HEK293 (cell line): Measurements from ENCODE around the gene CHORDC1.

Experiments
- CTCF ChIA-PET: fragments of 350-600 bp; formaldehyde crosslinking; extraction: SDS; loops from one replicate; lab custom pipeline; 2021; ENCODE audit warnings: antibody characterized with exemption; lab: Yijun Ruan, JAX
- POLR2A ChIA-PET: fragments of 300-600 bp; formaldehyde crosslinking; extraction: SDS; loops from one replicate; lab custom pipeline; 2020; ENCODE audit warnings: antibody characterized with exemption, inconsistent platforms; lab: Yijun Ruan, JAX
- H3K27ac ChIP-seq: fragments of 200-500 bp; sonication (Bioruptor generic); 2 replicates; pipeline ENCODE4 v1.5.1; 2014; ENCODE audit warnings: low read depth, low read length, control low read depth, inconsistent platforms; ENCODE audit errors: extremely low read depth
- H3K36me3 ChIP-seq, 2 experiments: fragments of 200-500 bp in 1 of 2; sonication (Bioruptor generic) in 1 of 2; 1 replicate in 1 of 2; 2 replicates in 1 of 2; pipeline ENCODE4 v1.5.1; 2014 to 2017; ENCODE audit warnings: inconsistent platforms in 2 of 2, low read length in 2 of 2; ENCODE audit not compliant: control insufficient read depth in 2 of 2, insufficient read depth in 1 of 2
- H3K4me1 ChIP-seq: fragments of 200-500 bp; sonication (Bioruptor generic); 2 replicates; pipeline ENCODE4 v1.5.1; 2014; ENCODE audit warnings: mild to moderate bottlenecking, low read length, inconsistent platforms; ENCODE audit not compliant: control insufficient read depth, insufficient read depth
- H3K4me3 ChIP-seq: 2 replicates; pipeline ENCODE4 v1.5.1; 2011; ENCODE audit warnings: low read depth, mild to moderate bottlenecking, control low read depth, low read length, moderate library complexity
- H3K9me3 ChIP-seq: fragments of 200-500 bp; sonication (Bioruptor generic); 2 replicates; pipeline ENCODE4 v1.5.1; 2014; ENCODE audit warnings: low read depth, low read length, inconsistent platforms; ENCODE audit not compliant: control insufficient read depth, insufficient read depth
- KLF9 ChIP-seq: fragments of 450-650 bp; formaldehyde crosslinking; IDR thresholded peaks from 2 replicates; pipeline ENCODE4 v1.5.1; 2016; ENCODE audit warnings: missing biosample characterization, missing genetic modification characterization, low read depth
- MZF1 ChIP-seq: fragments of 450-650 bp; formaldehyde crosslinking; IDR thresholded peaks from 2 replicates; pipeline ENCODE4 v1.5.1; 2017; ENCODE audit warnings: missing biosample characterization, missing genetic modification characterization, borderline replicate concordance
- SCRT2 ChIP-seq: fragments of 450-650 bp; formaldehyde crosslinking; IDR thresholded peaks from 2 replicates; pipeline ENCODE4 v1.5.1; 2016; ENCODE audit warnings: missing biosample characterization, missing genetic modification characterization
- ZBTB17 ChIP-seq: fragments of 450-650 bp; formaldehyde crosslinking; IDR thresholded peaks from 2 replicates; pipeline ENCODE4 v1.5.1; 2016; ENCODE audit warnings: missing biosample characterization, missing genetic modification characterization
- ZBTB21 ChIP-seq: fragments of 450-650 bp; formaldehyde crosslinking; IDR thresholded peaks from 2 replicates; pipeline ENCODE4 v1.5.1; 2017; ENCODE audit warnings: missing biosample characterization, missing genetic modification characterization
- ZFHX2 ChIP-seq: fragments of 450-650 bp; formaldehyde crosslinking; conservative IDR thresholded peaks from 2 replicates; pipeline ENCODE4 v1.5.1; 2016; ENCODE audit warnings: missing biosample characterization, missing genetic modification characterization
- ZFP3 ChIP-seq: fragments of 450-650 bp; formaldehyde crosslinking; IDR thresholded peaks from 2 replicates; pipeline ENCODE4 v1.5.1; 2016; ENCODE audit warnings: low read depth, missing biosample characterization, missing genetic modification characterization
- ZNF121 ChIP-seq: fragments of 450-650 bp; formaldehyde crosslinking; IDR thresholded peaks from 2 replicates; pipeline ENCODE4 v1.5.1; 2016; ENCODE audit warnings: missing biosample characterization, missing genetic modification characterization
- ZNF155 ChIP-seq: fragments of 450-650 bp; formaldehyde crosslinking; IDR thresholded peaks from 2 replicates; pipeline ENCODE4 v1.5.1; 2016; ENCODE audit warnings: missing biosample characterization, missing genetic modification characterization
- ZNF16 ChIP-seq: fragments of 450-650 bp; formaldehyde crosslinking; IDR thresholded peaks from 2 replicates; pipeline ENCODE4 v1.5.1; 2016; ENCODE audit warnings: low read depth, missing biosample characterization, missing genetic modification characterization
- ZNF169 ChIP-seq: fragments of 450-650 bp; formaldehyde crosslinking; IDR thresholded peaks from 2 replicates; pipeline ENCODE4 v1.5.1; 2016; ENCODE audit warnings: missing biosample characterization, missing genetic modification characterization
- ZNF571 ChIP-seq: fragments of 450-650 bp; formaldehyde crosslinking; IDR thresholded peaks from 2 replicates; pipeline ENCODE4 v1.5.0; 2017; ENCODE audit warnings: missing biosample characterization, missing genetic modification characterization
- ZNF610 ChIP-seq: fragments of 450-650 bp; formaldehyde crosslinking; IDR thresholded peaks from 2 replicates; pipeline ENCODE4 v1.5.1; 2016; ENCODE audit warnings: missing biosample characterization, missing genetic modification characterization, borderline replicate concordance
- ZNF629 ChIP-seq: fragments of 450-650 bp; formaldehyde crosslinking; IDR thresholded peaks from 2 replicates; pipeline ENCODE4 v1.5.1; 2017; ENCODE audit warnings: missing biosample characterization, missing genetic modification characterization
- TF ChIP-seq, protein P1 (sequence below): fragments of 450-650 bp; formaldehyde crosslinking; IDR thresholded peaks from 2 replicates; pipeline ENCODE4 v1.5.1; 2016; ENCODE audit warnings: missing biosample characterization, missing genetic modification characterization
- TF ChIP-seq, protein P2 (sequence below): fragments of 450-650 bp; formaldehyde crosslinking; IDR thresholded peaks from 2 replicates; pipeline ENCODE4 v1.5.1; 2016; ENCODE audit warnings: missing biosample characterization, missing genetic modification characterization
- TF ChIP-seq, protein P3 (sequence below): fragments of 450-650 bp; formaldehyde crosslinking; IDR thresholded peaks from 2 replicates; pipeline ENCODE4 v1.5.1; 2016; ENCODE audit warnings: missing biosample characterization, missing genetic modification characterization, borderline replicate concordance
- TF ChIP-seq, protein P4 (sequence below): fragments of 450-650 bp; formaldehyde crosslinking; IDR thresholded peaks from 2 replicates; pipeline ENCODE4 v1.5.1; 2016; ENCODE audit warnings: missing biosample characterization, missing genetic modification characterization
- TF ChIP-seq, protein P5 (sequence below): fragments of 450-650 bp; IDR thresholded peaks from 2 replicates; pipeline ENCODE4 v1.5.1; 2018; ENCODE audit warnings: missing biosample characterization, mild to moderate bottlenecking, missing genetic modification characterization

Gene CHORDC1

DNA sequence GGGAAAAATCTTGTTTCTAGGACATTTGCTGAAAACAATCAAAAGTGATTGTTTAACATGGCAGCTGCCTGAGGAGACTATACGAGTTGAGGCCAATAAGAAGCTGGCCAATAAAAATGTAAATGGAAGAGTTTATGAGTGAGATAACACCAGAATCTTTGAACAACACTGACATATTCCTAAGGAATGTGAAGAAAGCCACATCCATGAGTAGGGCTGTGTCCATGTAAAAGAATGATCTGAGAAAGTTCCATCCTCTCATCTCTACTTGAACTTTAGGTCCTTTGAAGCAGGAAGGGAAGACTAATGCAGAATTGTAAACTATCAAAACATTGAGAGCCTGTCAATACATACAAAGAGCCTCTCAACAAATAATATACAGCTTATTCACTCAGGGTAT, 6.9 kb upstream of the CHORDC1 start:
- Histone ChIP-seq H3K36me3 (no peaks in the 10 kb centered on the region), H3K4me3 (no peak overlapping the region), H3K9me3 (no peaks in the 10 kb centered on the region), H3K27ac (no peak overlapping the region), H3K4me1 (no peaks in the 10 kb centered on the region)
- CTCF ChIA-PET, result no interaction called here
- POLR2A ChIA-PET, result interaction anchor here (1.0 kb wide), 1 partner anchor 10 kb away, joined by 3 read pairs; no protein-coding TSS in a partner anchor
- TF ChIP-seq SCRT2 (tag by site-specific recombination), result no peak
- no peak for TF ChIP-seq ZNF571 (tag by site-specific recombination)
- no peak for TF ChIP-seq ZNF121 (tag by site-specific recombination)
- no peak for TF ChIP-seq KLF9
- TF ChIP-seq ZBTB21 (tag by site-specific recombination), result no peak
- no peak for TF ChIP-seq ZBTB17 (tag by site-specific recombination)
- TF ChIP-seq, protein P1, sequence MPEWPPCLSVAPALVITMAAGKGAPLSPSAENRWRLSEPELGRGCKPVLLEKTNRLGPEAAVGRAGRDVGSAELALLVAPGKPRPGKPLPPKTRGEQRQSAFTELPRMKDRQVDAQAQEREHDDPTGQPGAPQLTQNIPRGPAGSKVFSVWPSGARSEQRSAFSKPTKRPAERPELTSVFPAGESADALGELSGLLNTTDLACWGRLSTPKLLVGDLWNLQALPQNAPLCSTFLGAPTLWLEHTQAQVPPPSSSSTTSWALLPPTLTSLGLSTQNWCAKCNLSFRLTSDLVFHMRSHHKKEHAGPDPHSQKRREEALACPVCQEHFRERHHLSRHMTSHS (tag by site-specific recombination), result no peak
- no peak for TF ChIP-seq ZNF629 (tag by site-specific recombination)
- no peak for TF ChIP-seq MZF1 (tag by site-specific recombination)
- no peak for TF ChIP-seq ZFP3 (tag by site-specific recombination)

DNA sequence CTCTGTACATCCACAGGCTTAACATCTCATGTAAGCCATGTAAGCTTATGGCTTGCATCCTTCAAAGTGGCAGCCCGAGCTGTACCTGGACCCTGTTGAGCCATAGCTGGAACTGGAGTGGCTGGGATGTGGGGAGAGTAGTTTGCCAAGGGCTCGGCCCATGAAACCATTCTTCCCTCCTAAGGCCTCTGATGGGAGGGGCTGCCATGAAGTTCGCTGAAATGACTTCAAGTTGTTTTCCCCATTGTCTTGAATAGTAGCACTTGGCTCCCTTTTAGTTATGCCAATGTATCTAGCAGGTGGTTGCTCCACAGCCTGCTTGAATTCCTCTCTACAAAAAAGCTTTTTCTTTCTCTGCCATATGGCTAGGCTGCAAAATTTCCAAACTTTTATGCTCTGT, 5.2 kb upstream of the CHORDC1 start:
- Histone ChIP-seq H3K27ac (no peak overlapping the region), H3K9me3 (no peaks in the 10 kb centered on the region), H3K4me1 (no peaks in the 10 kb centered on the region), H3K4me3 (no peak overlapping the region), H3K36me3 (no peaks in the 10 kb centered on the region)
- ChIA-PET POLR2A (no interaction called here), CTCF (no interaction called here)
- TF ChIP-seq ZNF629 (tag by site-specific recombination) (no peak), ZNF610 (no peak), ZFHX2 (tag by site-specific recombination) (no peak), ZNF169 (tag by site-specific recombination) (no peak), ZNF16 (tag by site-specific recombination) (no peak), ZNF155 (tag by site-specific recombination) (no peak)
- TF ChIP-seq, protein P2, sequence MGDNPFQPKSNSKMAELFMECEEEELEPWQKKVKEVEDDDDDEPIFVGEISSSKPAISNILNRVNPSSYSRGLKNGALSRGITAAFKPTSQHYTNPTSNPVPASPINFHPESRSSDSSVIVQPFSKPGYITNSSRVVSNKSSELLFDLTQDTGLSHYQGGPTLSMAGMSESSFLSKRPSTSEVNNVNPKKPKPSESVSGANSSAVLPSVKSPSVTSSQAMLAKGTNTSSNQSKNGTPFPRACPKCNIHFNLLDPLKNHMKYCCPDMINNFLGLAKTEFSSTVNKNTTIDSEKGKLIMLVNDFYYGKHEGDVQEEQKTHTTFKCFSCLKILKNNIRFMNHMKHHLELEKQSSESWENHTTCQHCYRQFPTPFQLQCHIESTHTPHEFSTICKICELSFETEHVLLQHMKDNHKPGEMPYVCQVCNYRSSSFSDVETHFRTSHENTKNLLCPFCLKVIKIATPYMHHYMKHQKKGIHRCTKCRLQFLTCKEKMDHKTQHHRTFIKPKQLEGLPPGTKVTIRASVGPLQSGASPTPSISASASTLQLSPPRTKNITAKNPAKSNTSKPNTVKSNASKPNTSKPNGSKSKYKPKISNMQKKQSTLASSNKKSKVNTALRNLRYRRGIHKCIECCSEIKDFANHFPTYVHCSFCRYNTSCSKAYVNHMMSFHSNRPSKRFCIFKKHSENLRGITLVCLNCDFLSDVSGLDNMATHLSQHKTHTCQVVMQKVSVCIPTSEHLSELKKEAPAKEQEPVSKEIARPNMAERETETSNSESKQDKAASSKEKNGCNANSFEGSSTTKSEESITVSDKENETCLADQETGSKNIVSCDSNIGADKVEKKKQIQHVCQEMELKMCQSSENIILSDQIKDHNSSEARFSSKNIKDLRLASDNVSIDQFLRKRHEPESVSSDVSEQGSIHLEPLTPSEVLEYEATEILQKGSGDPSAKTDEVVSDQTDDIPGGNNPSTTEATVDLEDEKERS (tag by site-specific recombination), result no peak
- TF ChIP-seq, protein P3, sequence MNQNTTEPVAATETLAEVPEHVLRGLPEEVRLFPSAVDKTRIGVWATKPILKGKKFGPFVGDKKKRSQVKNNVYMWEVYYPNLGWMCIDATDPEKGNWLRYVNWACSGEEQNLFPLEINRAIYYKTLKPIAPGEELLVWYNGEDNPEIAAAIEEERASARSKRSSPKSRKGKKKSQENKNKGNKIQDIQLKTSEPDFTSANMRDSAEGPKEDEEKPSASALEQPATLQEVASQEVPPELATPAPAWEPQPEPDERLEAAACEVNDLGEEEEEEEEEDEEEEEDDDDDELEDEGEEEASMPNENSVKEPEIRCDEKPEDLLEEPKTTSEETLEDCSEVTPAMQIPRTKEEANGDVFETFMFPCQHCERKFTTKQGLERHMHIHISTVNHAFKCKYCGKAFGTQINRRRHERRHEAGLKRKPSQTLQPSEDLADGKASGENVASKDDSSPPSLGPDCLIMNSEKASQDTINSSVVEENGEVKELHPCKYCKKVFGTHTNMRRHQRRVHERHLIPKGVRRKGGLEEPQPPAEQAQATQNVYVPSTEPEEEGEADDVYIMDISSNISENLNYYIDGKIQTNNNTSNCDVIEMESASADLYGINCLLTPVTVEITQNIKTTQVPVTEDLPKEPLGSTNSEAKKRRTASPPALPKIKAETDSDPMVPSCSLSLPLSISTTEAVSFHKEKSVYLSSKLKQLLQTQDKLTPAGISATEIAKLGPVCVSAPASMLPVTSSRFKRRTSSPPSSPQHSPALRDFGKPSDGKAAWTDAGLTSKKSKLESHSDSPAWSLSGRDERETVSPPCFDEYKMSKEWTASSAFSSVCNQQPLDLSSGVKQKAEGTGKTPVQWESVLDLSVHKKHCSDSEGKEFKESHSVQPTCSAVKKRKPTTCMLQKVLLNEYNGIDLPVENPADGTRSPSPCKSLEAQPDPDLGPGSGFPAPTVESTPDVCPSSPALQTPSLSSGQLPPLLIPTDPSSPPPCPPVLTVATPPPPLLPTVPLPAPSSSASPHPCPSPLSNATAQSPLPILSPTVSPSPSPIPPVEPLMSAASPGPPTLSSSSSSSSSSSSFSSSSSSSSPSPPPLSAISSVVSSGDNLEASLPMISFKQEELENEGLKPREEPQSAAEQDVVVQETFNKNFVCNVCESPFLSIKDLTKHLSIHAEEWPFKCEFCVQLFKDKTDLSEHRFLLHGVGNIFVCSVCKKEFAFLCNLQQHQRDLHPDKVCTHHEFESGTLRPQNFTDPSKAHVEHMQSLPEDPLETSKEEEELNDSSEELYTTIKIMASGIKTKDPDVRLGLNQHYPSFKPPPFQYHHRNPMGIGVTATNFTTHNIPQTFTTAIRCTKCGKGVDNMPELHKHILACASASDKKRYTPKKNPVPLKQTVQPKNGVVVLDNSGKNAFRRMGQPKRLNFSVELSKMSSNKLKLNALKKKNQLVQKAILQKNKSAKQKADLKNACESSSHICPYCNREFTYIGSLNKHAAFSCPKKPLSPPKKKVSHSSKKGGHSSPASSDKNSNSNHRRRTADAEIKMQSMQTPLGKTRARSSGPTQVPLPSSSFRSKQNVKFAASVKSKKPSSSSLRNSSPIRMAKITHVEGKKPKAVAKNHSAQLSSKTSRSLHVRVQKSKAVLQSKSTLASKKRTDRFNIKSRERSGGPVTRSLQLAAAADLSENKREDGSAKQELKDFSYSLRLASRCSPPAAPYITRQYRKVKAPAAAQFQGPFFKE (tag by site-specific recombination), result no peak
- TF ChIP-seq, protein P4, sequence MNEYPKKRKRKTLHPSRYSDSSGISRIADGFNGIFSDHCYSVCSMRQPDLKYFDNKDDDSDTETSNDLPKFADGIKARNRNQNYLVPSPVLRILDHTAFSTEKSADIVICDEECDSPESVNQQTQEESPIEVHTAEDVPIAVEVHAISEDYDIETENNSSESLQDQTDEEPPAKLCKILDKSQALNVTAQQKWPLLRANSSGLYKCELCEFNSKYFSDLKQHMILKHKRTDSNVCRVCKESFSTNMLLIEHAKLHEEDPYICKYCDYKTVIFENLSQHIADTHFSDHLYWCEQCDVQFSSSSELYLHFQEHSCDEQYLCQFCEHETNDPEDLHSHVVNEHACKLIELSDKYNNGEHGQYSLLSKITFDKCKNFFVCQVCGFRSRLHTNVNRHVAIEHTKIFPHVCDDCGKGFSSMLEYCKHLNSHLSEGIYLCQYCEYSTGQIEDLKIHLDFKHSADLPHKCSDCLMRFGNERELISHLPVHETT, result no peak
- TF ChIP-seq, protein P5, sequence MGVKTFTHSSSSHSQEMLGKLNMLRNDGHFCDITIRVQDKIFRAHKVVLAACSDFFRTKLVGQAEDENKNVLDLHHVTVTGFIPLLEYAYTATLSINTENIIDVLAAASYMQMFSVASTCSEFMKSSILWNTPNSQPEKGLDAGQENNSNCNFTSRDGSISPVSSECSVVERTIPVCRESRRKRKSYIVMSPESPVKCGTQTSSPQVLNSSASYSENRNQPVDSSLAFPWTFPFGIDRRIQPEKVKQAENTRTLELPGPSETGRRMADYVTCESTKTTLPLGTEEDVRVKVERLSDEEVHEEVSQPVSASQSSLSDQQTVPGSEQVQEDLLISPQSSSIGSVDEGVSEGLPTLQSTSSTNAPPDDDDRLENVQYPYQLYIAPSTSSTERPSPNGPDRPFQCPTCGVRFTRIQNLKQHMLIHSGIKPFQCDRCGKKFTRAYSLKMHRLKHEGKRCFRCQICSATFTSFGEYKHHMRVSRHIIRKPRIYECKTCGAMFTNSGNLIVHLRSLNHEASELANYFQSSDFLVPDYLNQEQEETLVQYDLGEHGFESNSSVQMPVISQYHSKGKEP (tag by site-specific recombination), result no peak
